ENCODE data around the gene KEL. TPM values are rescaled to one million over a fixed set of nuclear protein-coding genes. Genes with fewer than 3 reads are reported as not detected.

KEL gene
- total RNA-seq, 1 donor from 2014 or later = not detected

DNA sequence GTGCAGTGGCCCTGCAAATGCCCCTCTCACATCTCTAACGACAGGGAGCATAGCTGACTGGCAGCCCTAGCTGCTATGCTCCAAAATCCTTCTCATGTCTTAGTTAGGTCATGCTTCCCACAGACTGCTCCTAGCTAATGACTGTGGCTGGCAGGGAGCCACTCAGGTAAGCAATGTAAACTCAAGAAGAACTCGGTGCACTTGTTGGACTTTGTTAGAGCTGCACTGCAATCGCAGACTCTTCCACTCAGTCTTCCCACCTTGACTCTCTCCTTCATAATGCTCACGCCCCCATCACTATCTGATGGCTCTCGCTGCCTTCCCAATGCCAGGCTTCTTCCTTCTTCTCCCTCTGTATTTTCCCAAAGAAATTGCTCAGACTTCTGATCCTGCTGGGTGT lies 40.7 kb upstream of the KEL start:
- intact Hi-C loops (cut with DNase I) = no loop called here
- no peak for DNase-seq (ENCODE audit: low spot score in 2 of 2)
- TF ChIP-seq, protein P1, sequence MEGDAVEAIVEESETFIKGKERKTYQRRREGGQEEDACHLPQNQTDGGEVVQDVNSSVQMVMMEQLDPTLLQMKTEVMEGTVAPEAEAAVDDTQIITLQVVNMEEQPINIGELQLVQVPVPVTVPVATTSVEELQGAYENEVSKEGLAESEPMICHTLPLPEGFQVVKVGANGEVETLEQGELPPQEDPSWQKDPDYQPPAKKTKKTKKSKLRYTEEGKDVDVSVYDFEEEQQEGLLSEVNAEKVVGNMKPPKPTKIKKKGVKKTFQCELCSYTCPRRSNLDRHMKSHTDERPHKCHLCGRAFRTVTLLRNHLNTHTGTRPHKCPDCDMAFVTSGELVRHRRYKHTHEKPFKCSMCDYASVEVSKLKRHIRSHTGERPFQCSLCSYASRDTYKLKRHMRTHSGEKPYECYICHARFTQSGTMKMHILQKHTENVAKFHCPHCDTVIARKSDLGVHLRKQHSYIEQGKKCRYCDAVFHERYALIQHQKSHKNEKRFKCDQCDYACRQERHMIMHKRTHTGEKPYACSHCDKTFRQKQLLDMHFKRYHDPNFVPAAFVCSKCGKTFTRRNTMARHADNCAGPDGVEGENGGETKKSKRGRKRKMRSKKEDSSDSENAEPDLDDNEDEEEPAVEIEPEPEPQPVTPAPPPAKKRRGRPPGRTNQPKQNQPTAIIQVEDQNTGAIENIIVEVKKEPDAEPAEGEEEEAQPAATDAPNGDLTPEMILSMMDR (IDR thresholded peaks at IDR 0.05) = no peak
- Histone ChIP-seq H3K4me1 (no peaks in the 10 kb centered on the region), H3K4me3 (peak overlapping the region in 1 of 2 donors; percentile 45), H3K27me3 (no peaks in the 10 kb centered on the region), H3K27ac (no peak overlapping the region), H3K9me3 (no peaks in the 10 kb centered on the region), H3K36me3 (no peaks in the 10 kb centered on the region)

DNA sequence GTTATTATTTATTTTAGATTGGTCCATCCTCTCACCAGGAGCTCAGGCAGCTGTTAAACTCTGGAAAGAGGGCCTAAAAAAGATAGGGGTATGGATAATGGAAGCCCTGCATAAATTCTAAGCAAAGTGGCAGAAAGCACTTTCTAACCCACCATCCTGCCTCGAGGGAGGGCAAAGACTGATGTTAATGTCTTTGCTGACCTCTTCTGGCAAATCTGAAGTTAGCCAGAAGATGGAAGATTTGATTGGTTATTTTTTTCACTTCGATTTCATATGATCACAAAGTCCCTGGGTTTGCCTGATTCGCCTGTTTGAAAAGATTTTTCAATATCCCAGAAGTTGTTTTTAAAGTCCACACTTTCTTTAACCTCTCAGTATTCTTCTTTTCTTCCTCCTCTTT lies 39.9 kb upstream of the KEL start:
- intact Hi-C loops (cut with DNase I) = no loop called here

GRCh38 chr7:143000648-143001047 lies 38.5 kb upstream of the KEL start:
- Histone ChIP-seq H3K4me3 (no peak overlapping the region), H3K27me3 (no peaks in the 10 kb centered on the region), H3K27ac (no peak overlapping the region), H3K9me3 (no peaks in the 10 kb centered on the region), H3K36me3 (no peaks in the 10 kb centered on the region), H3K4me1 (no peaks in the 10 kb centered on the region)
- no peak for DNase-seq (ENCODE audit: low spot score in 2 of 2)
- TF ChIP-seq, protein P1 (IDR thresholded peaks at IDR 0.05) = no peak
- intact Hi-C loops (cut with DNase I) = no loop called here

More for the DNA sequence above, 39.9 kb upstream of the KEL start:
- no peaks in the 10 kb centered on the region for H3K36me3 ChIP-seq
- H3K4me1 ChIP-seq = no peaks in the 10 kb centered on the region
- no peak overlapping the region for H3K4me3 ChIP-seq
- H3K9me3 ChIP-seq = no peaks in the 10 kb centered on the region
- DNase-seq (ENCODE audit: low spot score in 2 of 2) = no peak
- no peaks in the 10 kb centered on the region for H3K27me3 ChIP-seq
- TF ChIP-seq, protein P1 (IDR thresholded peaks at IDR 0.05) = no peak
- no peak overlapping the region for H3K27ac ChIP-seq

GRCh38 chr7:142999793-143000192 lies 37.6 kb upstream of the KEL start:
- H3K27me3 ChIP-seq = no peaks in the 10 kb centered on the region
- intact Hi-C loops (cut with DNase I) = no loop called here
- no peaks in the 10 kb centered on the region for H3K9me3 ChIP-seq
- H3K4me1 ChIP-seq = no peaks in the 10 kb centered on the region
- no peaks in the 10 kb centered on the region for H3K36me3 ChIP-seq
- no peak for DNase-seq (ENCODE audit: low spot score in 2 of 2)
- TF ChIP-seq, protein P1 (IDR thresholded peaks at IDR 0.05) = no peak
- no peak overlapping the region for H3K4me3 ChIP-seq
- H3K27ac ChIP-seq = no peak overlapping the region

DNA sequence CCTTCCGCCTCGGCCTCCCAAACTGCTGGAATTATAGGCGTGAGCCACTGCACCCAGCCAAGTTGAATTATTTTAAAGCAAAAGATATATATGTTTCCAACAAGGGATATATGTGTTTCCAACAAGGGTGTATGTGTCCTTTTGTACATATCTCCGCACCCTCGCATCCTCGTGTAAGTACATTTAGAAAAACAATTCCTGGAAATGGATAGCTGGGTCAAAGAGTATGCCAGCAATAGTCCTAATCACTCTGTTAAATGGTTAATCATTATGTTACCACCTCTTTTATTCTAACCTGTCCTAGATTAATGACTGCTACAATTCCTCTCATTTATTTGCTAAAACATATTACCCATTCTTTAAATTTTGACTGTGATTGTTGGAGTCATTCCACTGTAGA lies 36.8 kb upstream of the KEL start:
- no peak overlapping the region for H3K4me3 ChIP-seq
- H3K36me3 ChIP-seq = no peaks in the 10 kb centered on the region
- no peak overlapping the region for H3K27ac ChIP-seq
- intact Hi-C loops (cut with DNase I) = no loop called here
- H3K27me3 ChIP-seq = no peaks in the 10 kb centered on the region
- H3K4me1 ChIP-seq = no peaks in the 10 kb centered on the region
- TF ChIP-seq, protein P1 (IDR thresholded peaks at IDR 0.05) = no peak
- DNase-seq (ENCODE audit: low spot score in 2 of 2) = no peak
- H3K9me3 ChIP-seq = no peaks in the 10 kb centered on the region

DNA sequence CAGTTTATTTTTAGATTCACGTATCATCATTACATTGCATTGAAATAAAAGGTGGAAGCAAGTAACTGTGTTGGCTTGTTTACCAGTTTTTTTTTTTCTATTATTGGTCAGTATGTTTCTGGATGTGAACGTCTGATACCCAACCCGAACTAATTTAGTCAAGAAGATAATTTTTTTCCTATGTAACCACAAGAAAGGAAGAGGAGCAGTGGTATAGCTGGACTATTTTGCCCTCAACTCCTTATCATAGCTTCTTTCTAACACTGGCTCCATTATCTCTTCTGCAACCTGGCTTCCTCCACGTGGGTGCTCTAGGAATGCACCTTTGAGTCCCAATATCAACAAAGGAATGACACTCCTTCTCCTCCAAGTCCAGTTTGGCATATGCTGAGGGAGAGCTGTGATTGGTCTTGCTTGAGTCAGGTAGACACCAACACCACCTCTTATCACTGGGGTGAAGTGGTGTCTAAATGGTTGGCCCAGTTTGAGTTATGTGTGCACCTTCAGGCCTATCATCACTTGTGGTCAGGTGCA lies 35.4 kb upstream of the KEL start:
- intact Hi-C loops (cut with DNase I) = no loop called here
- TF ChIP-seq, protein P1 (IDR thresholded peaks at IDR 0.05) = no peak
- Histone ChIP-seq H3K4me1 (no peaks in the 10 kb centered on the region), H3K4me3 (no peak overlapping the region), H3K27me3 (no peaks in the 10 kb centered on the region), H3K9me3 (no peaks in the 10 kb centered on the region), H3K27ac (no peak overlapping the region), H3K36me3 (no peaks in the 10 kb centered on the region)
- no peak for DNase-seq (ENCODE audit: low spot score in 2 of 2)

Data from ascending aorta (tissue), 2 donors.